ENCODE results near the gene CAT.

The CAT gene

DNA sequence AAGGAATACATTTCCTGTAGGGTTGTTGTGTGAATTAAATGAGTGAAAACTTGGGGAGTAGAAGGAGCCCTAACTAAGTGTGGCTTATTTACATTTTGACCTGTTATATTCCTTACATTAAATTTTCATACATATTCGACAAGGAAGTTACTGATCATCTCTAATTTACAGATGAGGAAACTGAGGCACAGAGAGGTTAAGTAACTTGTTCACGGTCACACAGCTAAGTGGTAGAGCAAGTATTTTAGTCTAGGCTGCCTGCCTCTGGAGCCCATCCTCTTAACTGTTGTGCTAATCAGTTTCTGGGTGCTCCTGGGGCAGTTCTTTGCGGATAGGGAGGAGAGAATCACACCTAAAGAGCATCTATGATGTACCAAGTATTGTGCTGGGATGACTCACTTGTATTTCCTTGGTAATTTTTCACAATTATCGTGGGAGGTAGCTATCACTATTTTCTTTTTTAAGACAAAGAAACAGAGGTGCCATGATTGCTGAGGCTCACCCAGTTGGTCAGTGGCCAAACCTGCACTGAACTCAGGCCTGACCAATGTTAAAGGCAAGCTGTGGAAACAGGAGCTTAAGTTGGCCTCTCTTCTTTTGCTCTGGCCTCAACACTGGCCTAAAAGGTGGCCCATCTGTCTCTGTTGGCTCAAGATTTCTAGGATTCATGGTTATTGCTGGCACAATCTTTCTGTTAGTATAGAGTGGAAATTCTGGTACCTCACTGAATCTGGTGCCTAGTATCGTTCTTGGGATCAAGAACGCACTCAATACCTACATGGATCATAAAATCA lies 77.7 kb downstream of the CAT start:
- no peaks in the 10 kb centered on the region for H4K20me1 ChIP-seq (ENCODE audit: control insufficient read depth, insufficient read depth, low read depth, low read length)
- H3K4me3 ChIP-seq (ENCODE audit: low read length): no peak overlapping the region
- no peak overlapping the region for H3K4me2 ChIP-seq (ENCODE audit: low read length)
- no peaks in the 10 kb centered on the region for H3K9me2 ChIP-seq (replicated peaks; ENCODE audit: control insufficient read depth, low read length)
- H3K9me3 ChIP-seq (ENCODE audit: control insufficient read depth, insufficient read depth, low read length): no peaks in the 10 kb centered on the region
- no peaks in the 10 kb centered on the region for H3K4me1 ChIP-seq (ENCODE audit: control insufficient read depth, low read length)
- no peaks in the 10 kb centered on the region for H3K27me3 ChIP-seq (ENCODE audit: control insufficient read depth, low read length)
- no peaks in the 10 kb centered on the region for H3F3A ChIP-seq (ENCODE audit: control insufficient read depth, insufficient read depth)
- H3K79me2 ChIP-seq (ENCODE audit: control insufficient read depth, low read length): no peaks in the 10 kb centered on the region
- no peak for TF ChIP-seq EZH2phosphoT487 (IDR thresholded peaks at IDR 0.05; ENCODE audit: borderline replicate concordance, low read length)
- TF ChIP-seq, protein P1, sequence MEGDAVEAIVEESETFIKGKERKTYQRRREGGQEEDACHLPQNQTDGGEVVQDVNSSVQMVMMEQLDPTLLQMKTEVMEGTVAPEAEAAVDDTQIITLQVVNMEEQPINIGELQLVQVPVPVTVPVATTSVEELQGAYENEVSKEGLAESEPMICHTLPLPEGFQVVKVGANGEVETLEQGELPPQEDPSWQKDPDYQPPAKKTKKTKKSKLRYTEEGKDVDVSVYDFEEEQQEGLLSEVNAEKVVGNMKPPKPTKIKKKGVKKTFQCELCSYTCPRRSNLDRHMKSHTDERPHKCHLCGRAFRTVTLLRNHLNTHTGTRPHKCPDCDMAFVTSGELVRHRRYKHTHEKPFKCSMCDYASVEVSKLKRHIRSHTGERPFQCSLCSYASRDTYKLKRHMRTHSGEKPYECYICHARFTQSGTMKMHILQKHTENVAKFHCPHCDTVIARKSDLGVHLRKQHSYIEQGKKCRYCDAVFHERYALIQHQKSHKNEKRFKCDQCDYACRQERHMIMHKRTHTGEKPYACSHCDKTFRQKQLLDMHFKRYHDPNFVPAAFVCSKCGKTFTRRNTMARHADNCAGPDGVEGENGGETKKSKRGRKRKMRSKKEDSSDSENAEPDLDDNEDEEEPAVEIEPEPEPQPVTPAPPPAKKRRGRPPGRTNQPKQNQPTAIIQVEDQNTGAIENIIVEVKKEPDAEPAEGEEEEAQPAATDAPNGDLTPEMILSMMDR (IDR thresholded peaks at IDR 0.05; ENCODE audit: low read depth, low read length, poor library complexity, severe bottlenecking): no peak
- no peaks in the 10 kb centered on the region for H3K36me3 ChIP-seq (ENCODE audit: control insufficient read depth, low read length)
- no peak overlapping the region for H3K27ac ChIP-seq (ENCODE audit: low read depth, low read length)

DNA sequence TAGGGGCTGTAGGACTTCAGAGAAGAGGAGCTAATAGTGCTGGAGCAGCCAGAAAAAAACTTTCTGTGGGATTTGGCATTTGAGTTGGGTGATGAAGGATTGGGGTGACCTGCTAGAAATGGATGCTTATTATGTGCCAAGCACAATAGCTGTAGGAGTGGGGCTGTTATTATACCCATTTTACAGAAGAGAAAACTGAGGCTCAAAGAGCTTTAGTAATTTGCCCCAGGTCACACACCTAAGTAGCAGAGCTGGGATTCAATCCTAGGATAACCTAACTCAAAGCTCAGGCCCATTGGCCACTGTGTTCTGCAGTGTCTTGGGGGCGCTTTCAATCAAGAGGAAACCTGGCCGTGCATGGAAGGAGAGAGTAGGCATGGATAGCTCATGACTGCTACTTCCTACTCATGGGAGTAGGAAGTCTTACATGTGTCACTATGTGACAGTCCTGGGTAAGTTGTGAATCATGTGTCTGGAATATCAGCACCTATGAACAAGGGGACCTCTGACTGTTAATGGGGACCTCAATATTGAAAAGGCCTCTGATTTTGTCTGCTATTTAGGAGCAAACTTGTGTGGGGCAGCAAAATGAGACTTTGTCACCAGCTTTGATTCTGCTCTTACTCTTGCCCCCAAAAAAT lies 81.0 kb downstream of the CAT start:
- Histone ChIP-seq H4K20me1 (ENCODE audit: control insufficient read depth, insufficient read depth, low read depth, low read length) (no peaks in the 10 kb centered on the region), H3K36me3 (ENCODE audit: control insufficient read depth, low read length) (no peaks in the 10 kb centered on the region), H3K4me1 (ENCODE audit: control insufficient read depth, low read length) (no peaks in the 10 kb centered on the region), H3K27me3 (ENCODE audit: control insufficient read depth, low read length) (no peaks in the 10 kb centered on the region), H3K4me2 (ENCODE audit: low read length) (no peak overlapping the region), H3K27ac (ENCODE audit: low read depth, low read length) (no peak overlapping the region), H3K79me2 (ENCODE audit: control insufficient read depth, low read length) (no peaks in the 10 kb centered on the region), H3K9me2 (replicated peaks; ENCODE audit: control insufficient read depth, low read length) (no peaks in the 10 kb centered on the region), H3K4me3 (ENCODE audit: low read length) (no peak overlapping the region), H3F3A (ENCODE audit: control insufficient read depth, insufficient read depth) (no peaks in the 10 kb centered on the region), H3K9me3 (ENCODE audit: control insufficient read depth, insufficient read depth, low read length) (no peaks in the 10 kb centered on the region)
- TF ChIP-seq, protein P1 (IDR thresholded peaks at IDR 0.05; ENCODE audit: low read depth, low read length, poor library complexity, severe bottlenecking): no peak
- TF ChIP-seq EZH2phosphoT487 (IDR thresholded peaks at IDR 0.05; ENCODE audit: borderline replicate concordance, low read length): no peak

DNA sequence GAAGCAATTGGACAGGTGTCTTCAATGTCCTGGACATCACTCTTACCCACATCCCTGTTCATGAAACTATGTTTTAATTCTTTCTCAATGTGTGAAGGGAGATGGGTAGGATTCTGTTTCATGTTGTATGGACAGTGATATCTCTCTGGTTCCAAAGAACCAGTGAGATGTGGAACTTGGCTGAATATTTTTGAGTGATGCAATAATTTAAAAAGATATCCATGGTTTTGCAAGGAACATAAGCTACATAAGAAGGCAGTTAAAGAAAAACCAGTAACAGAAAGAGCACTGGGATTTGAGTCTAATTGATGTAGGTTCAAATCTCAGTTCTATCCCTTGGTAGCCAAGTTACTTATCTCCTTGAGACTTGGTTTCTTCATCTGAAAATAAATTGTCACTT lies 82.5 kb downstream of the CAT start:
- no peak for TF ChIP-seq EZH2phosphoT487 (IDR thresholded peaks at IDR 0.05; ENCODE audit: borderline replicate concordance, low read length)
- TF ChIP-seq, protein P1 (IDR thresholded peaks at IDR 0.05; ENCODE audit: low read depth, low read length, poor library complexity, severe bottlenecking): no peak

More for the DNA sequence above, 82.5 kb downstream of the CAT start:
- Histone ChIP-seq H3K27ac (ENCODE audit: low read depth, low read length) (no peak overlapping the region), H3K4me2 (ENCODE audit: low read length) (no peak overlapping the region), H3K36me3 (ENCODE audit: control insufficient read depth, low read length) (no peaks in the 10 kb centered on the region), H3K9me2 (replicated peaks; ENCODE audit: control insufficient read depth, low read length) (no peaks in the 10 kb centered on the region), H4K20me1 (ENCODE audit: control insufficient read depth, insufficient read depth, low read depth, low read length) (no peaks in the 10 kb centered on the region), H3F3A (ENCODE audit: control insufficient read depth, insufficient read depth) (no peaks in the 10 kb centered on the region), H3K9me3 (ENCODE audit: control insufficient read depth, insufficient read depth, low read length) (no peaks in the 10 kb centered on the region), H3K4me1 (ENCODE audit: control insufficient read depth, low read length) (no peaks in the 10 kb centered on the region), H3K27me3 (ENCODE audit: control insufficient read depth, low read length) (no peaks in the 10 kb centered on the region), H3K4me3 (ENCODE audit: low read length) (no peak overlapping the region), H3K79me2 (ENCODE audit: control insufficient read depth, low read length) (no peaks in the 10 kb centered on the region)
